ENCODE results near the gene PNMT. TPM values are rescaled to one million over a fixed set of nuclear protein-coding genes. Genes with fewer than 3 reads are reported as not detected.

Gene PNMT
- total and polyA plus RNA-seq, 2 experiments from 2014 or later = 1.9 to 2.5 TPM

DNA sequence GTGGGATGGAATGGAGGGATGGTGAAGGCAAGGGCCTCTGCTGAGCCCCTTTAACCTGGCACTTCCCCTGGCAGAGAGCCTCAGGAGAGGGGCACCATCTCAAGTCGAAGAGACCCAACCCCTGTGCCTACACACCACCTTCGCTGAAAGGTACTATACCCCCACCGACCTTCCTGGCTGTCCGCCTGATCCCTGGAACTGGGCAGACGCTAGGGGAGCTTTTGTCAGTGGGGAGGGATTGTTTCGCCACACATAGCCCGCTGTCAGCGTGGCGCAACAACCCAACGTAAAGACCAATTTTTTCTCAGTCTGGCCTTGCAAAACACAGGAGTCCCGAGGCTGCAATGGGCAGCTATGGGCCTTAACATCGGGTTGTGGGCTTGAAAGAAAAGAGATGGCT is 38.4 kb upstream of the PNMT start (continued):
- TF ChIP-seq, protein P1, sequence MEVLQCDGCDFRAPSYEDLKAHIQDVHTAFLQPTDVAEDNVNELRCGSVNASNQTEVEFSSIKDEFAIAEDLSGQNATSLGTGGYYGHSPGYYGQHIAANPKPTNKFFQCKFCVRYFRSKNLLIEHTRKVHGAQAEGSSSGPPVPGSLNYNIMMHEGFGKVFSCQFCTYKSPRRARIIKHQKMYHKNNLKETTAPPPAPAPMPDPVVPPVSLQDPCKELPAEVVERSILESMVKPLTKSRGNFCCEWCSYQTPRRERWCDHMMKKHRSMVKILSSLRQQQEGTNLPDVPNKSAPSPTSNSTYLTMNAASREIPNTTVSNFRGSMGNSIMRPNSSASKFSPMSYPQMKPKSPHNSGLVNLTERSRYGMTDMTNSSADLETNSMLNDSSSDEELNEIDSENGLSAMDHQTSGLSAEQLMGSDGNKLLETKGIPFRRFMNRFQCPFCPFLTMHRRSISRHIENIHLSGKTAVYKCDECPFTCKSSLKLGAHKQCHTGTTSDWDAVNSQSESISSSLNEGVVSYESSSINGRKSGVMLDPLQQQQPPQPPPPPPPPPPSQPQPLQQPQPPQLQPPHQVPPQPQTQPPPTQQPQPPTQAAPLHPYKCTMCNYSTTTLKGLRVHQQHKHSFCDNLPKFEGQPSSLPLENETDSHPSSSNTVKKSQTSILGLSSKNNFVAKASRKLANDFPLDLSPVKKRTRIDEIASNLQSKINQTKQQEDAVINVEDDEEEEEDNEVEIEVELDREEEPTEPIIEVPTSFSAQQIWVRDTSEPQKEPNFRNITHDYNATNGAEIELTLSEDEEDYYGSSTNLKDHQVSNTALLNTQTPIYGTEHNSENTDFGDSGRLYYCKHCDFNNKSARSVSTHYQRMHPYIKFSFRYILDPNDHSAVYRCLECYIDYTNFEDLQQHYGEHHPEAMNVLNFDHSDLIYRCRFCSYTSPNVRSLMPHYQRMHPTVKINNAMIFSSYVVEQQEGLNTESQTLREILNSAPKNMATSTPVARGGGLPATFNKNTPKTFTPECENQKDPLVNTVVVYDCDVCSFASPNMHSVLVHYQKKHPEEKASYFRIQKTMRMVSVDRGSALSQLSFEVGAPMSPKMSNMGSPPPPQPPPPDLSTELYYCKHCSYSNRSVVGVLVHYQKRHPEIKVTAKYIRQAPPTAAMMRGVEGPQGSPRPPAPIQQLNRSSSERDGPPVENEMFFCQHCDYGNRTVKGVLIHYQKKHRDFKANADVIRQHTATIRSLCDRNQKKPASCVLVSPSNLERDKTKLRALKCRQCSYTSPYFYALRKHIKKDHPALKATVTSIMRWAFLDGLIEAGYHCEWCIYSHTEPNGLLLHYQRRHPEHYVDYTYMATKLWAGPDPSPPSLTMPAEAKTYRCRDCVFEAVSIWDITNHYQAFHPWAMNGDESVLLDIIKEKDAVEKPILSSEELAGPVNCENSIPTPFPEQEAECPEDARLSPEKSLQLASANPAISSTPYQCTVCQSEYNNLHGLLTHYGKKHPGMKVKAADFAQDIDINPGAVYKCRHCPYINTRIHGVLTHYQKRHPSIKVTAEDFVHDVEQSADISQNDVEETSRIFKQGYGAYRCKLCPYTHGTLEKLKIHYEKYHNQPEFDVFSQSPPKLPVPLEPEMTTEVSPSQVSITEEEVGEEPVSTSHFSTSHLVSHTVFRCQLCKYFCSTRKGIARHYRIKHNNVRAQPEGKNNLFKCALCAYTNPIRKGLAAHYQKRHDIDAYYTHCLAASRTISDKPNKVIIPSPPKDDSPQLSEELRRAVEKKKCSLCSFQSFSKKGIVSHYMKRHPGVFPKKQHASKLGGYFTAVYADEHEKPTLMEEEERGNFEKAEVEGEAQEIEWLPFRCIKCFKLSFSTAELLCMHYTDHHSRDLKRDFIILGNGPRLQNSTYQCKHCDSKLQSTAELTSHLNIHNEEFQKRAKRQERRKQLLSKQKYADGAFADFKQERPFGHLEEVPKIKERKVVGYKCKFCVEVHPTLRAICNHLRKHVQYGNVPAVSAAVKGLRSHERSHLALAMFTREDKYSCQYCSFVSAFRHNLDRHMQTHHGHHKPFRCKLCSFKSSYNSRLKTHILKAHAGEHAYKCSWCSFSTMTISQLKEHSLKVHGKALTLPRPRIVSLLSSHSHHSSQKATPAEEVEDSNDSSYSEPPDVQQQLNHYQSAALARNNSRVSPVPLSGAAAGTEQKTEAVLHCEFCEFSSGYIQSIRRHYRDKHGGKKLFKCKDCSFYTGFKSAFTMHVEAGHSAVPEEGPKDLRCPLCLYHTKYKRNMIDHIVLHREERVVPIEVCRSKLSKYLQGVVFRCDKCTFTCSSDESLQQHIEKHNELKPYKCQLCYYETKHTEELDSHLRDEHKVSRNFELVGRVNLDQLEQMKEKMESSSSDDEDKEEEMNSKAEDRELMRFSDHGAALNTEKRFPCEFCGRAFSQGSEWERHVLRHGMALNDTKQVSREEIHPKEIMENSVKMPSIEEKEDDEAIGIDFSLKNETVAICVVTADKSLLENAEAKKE (CRISPR knock-in tag; IDR thresholded peaks at IDR 0.05) = no peak
- TF ChIP-seq, protein P2, sequence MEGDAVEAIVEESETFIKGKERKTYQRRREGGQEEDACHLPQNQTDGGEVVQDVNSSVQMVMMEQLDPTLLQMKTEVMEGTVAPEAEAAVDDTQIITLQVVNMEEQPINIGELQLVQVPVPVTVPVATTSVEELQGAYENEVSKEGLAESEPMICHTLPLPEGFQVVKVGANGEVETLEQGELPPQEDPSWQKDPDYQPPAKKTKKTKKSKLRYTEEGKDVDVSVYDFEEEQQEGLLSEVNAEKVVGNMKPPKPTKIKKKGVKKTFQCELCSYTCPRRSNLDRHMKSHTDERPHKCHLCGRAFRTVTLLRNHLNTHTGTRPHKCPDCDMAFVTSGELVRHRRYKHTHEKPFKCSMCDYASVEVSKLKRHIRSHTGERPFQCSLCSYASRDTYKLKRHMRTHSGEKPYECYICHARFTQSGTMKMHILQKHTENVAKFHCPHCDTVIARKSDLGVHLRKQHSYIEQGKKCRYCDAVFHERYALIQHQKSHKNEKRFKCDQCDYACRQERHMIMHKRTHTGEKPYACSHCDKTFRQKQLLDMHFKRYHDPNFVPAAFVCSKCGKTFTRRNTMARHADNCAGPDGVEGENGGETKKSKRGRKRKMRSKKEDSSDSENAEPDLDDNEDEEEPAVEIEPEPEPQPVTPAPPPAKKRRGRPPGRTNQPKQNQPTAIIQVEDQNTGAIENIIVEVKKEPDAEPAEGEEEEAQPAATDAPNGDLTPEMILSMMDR (conservative IDR thresholded peaks at IDR 0.05; ENCODE audit: low read depth in 2 of 2) = no peak
- TF ChIP-seq EZH2phosphoT487 (IDR thresholded peaks at IDR 0.05; ENCODE audit: unreplicated experiment) (no peak), ZNF114 (CRISPR knock-in tag; IDR thresholded peaks at IDR 0.05) (no peak), EZH2 (IDR thresholded peaks at IDR 0.05; ENCODE audit: low read depth, unreplicated experiment) (no peak), JUNB (IDR thresholded peaks at IDR 0.05; ENCODE audit: unreplicated experiment) (no peak), STAT1 (IDR thresholded peaks at IDR 0.05; ENCODE audit: unreplicated experiment) (no peak)
- TF ChIP-seq, protein P3, sequence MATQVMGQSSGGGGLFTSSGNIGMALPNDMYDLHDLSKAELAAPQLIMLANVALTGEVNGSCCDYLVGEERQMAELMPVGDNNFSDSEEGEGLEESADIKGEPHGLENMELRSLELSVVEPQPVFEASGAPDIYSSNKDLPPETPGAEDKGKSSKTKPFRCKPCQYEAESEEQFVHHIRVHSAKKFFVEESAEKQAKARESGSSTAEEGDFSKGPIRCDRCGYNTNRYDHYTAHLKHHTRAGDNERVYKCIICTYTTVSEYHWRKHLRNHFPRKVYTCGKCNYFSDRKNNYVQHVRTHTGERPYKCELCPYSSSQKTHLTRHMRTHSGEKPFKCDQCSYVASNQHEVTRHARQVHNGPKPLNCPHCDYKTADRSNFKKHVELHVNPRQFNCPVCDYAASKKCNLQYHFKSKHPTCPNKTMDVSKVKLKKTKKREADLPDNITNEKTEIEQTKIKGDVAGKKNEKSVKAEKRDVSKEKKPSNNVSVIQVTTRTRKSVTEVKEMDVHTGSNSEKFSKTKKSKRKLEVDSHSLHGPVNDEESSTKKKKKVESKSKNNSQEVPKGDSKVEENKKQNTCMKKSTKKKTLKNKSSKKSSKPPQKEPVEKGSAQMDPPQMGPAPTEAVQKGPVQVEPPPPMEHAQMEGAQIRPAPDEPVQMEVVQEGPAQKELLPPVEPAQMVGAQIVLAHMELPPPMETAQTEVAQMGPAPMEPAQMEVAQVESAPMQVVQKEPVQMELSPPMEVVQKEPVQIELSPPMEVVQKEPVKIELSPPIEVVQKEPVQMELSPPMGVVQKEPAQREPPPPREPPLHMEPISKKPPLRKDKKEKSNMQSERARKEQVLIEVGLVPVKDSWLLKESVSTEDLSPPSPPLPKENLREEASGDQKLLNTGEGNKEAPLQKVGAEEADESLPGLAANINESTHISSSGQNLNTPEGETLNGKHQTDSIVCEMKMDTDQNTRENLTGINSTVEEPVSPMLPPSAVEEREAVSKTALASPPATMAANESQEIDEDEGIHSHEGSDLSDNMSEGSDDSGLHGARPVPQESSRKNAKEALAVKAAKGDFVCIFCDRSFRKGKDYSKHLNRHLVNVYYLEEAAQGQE (IDR thresholded peaks at IDR 0.05; ENCODE audit: unreplicated experiment) = no peak
